LNCAP (cell line): ENCODE data around the gene GEN1.

ENCODE experiments used
- CTCF ChIP-seq: fragments of 450-650 bp; IDR thresholded peaks from 2 replicates; pipeline ENCODE4 v1.5.1; 2017; ENCODE audit warnings: mild to moderate bottlenecking

GEN1 gene

DNA sequence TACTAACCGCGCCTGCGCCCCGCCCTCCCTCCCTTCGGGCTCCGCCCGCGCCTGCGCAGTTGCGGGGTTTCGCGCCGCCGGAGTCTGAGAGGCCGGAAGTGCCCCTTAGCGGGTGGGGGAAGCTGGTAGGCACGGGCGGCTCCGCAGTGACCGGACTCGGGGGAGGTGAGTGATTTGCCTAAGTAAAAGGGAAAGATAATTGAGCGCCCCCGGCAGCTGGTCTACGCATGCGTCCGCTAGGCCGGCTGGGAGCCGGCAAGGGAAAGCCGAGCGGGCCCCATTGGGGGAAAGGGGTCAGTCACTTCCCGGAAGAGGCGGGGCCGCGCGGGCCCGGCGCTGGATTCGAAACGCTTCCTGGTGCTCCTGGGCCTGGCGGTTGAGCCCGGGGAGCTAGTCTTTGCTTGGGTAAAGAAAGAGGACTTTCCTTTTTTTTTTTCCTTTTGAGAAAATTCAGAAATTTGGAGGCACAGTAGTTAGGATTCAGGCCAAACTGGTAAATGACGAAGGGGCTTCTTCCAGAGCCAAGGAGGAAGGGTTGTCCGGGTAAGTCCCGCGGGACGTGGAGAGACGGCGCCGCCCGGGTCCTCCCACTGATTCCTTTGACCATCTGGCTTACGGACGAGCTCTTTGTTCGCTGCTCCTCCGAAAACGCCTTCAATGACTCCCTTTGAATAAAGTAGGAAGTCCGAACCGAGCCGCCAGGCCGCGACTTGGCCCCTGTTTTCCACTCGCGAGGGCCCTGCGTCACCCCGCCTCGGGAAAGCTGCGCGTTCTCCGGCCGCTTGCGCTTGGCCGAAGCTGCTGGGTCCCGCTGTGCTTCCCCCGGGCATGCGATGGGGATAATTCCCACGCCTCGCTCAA lies at the start of gene GEN1, which contains the start of gene SMC6:
Gene GEN1, plus strand, starts transcription at position 336 of the 861 bp plus-strand sequence. CDS start 5,806 bp downstream, outside the sequence.
Gene SMC6, minus strand, starts transcription at position 8 of the 861 bp plus-strand sequence. CDS start 7,864 bp downstream, outside the sequence.
- TF ChIP-seq CTCF: no peak

DNA sequence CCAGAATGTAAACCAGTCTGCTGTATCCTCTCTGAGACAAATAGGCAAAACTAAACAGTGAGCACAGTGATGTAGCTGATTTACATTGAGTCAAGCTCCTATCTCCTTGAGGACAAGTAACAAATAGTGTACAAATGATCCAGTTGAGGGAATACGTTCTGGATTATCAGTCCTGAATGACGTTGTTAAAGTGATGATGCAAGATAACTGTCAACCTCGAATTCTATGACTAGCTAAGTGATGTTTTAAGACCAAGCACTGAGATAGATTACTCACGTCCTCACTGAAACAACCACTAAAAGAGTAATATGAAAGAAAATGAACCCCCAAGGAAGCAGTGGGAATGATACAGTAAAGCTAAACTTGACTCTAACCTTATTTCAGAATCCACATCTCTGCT lies 47.1 kb upstream of the GEN1 start:
- no peak for TF ChIP-seq CTCF

DNA sequence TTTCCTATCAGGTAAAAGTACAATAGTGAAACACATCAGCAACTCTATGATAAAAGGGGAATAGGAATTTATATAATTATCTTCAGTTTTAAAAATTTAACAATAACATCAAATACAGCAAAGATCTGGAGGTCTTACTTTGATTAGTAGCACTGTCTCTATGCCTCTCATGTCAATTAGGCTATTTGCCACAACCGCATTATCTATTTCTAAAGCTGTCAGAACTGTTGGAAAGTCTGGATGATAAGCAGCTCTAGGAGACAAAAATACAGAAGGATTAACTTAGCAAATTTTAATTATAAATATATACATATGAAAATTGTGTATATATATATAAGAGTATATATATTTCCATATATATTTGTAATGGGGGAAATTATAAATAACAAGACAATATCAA lies 45.4 kb upstream of the GEN1 start:
- no peak for TF ChIP-seq CTCF

DNA sequence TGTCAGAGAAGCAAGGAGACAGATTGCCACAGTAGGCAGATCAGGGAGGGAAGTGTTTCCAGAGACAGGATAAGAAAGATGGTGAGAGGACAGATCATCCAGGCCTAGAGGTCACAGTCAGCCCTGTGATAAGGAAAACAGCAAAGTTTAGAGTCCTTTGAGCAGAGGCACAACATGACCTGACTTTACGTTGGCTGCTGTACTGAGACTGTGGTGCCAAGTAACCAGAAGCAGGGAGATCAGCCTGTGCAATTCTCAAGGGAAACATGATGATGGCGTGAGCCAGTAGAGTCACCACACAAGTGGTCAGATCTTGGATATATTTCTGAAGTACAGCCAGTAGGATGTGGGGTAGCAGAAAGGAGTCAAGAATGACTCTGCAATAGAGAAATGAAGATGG lies 44.0 kb upstream of the GEN1 start:
- no peak for TF ChIP-seq CTCF

- TF ChIP-seq CTCF: no peak
These were observed 43.2 kb upstream of the GEN1 start for GRCh38 chr2:17710547-17711248.

GRCh38 chr2:17713291-17713690 lies 40.6 kb upstream of the GEN1 start:
- TF ChIP-seq CTCF: no peak

- no peak for TF ChIP-seq CTCF
These were observed 36.3 kb upstream of the GEN1 start for GRCh38 chr2:17717666-17718065.
